OCI-LY7 (cell line): ENCODE results near the gene INTS1. TPM values are rescaled to one million over a fixed set of nuclear protein-coding genes. Genes with fewer than 3 reads are reported as not detected.
"Not testable (repeated sequence)": the region's sequence is repeated elsewhere in the genome, so short reads cannot be mapped to it uniquely, and the experiment has no call there.

Experiments
- BruUV-seq: library from RNA; stranded (reverse); fragments of 400-500 nt; replicated peaks from 2 replicates; lab custom pipeline; 2021; lab: Mats Ljungman, UMichigan
- CTCF ChIA-PET: fragments of 300-600 bp; sonication (Branson Sonifier 250); formaldehyde crosslinking; loops from one replicate; lab custom pipeline; 2022; ENCODE audit warnings: antibody characterized with exemption; ENCODE audit not compliant: unreplicated experiment; lab: Charles Lee
- POLR2A ChIA-PET: fragments of 300-600 bp; sonication (Branson Sonifier 250); formaldehyde crosslinking; loops from one replicate; lab custom pipeline; 2022; ENCODE audit warnings: antibody characterized with exemption; lab: Charles Lee
- DNase-seq: peaks from one replicate; pipeline ENCODE4 v3.0.0-alpha.2; 2015; ENCODE audit warnings: low spot score
- H2AFZ ChIP-seq: fragments of 200-600 bp; sonication (generic), shearing (Covaris generic); 2 replicates; pipeline ENCODE4 v1.6.1; 2014; ENCODE audit warnings: mild to moderate bottlenecking, antibody characterized with exemption, low read length, moderate library complexity
- H3K27ac ChIP-seq: fragments of 200-600 bp; sonication (generic); 2 replicates; pipeline ENCODE4 v1.5.1; 2014; ENCODE audit warnings: mixed run types, low read depth, mild to moderate bottlenecking, moderate library complexity, low read length, inconsistent platforms; ENCODE audit not compliant: poor library complexity, severe bottlenecking
- H3K36me3 ChIP-seq: fragments of 200-600 bp; sonication (generic); 2 replicates; pipeline ENCODE4 v1.6.1; 2014; ENCODE audit warnings: mild to moderate bottlenecking, antibody characterized with exemption, low read length, moderate library complexity, mixed read lengths; ENCODE audit not compliant: insufficient read depth
- H3K4me1 ChIP-seq: fragments of 200-600 bp; sonication (generic); 2 replicates; pipeline ENCODE4 v1.5.1; 2014; ENCODE audit warnings: mild to moderate bottlenecking, low read length; ENCODE audit not compliant: insufficient read depth, poor library complexity, severe bottlenecking
- H3K4me2 ChIP-seq: fragments of 200-600 bp; sonication (generic); 2 replicates; pipeline ENCODE4 v1.6.1; 2014; ENCODE audit warnings: mild to moderate bottlenecking, low read length
- H3K4me3 ChIP-seq: fragments of 200-600 bp; sonication (generic); 2 replicates; pipeline ENCODE4 v1.5.1; 2014; ENCODE audit warnings: mild to moderate bottlenecking, low read depth, low read length; ENCODE audit not compliant: poor library complexity, severe bottlenecking
- H3K79me2 ChIP-seq: fragments of 200-600 bp; sonication (generic); 2 replicates; pipeline ENCODE4 v1.6.1; 2016; ENCODE audit warnings: low read depth, mild to moderate bottlenecking, low read length, moderate library complexity, mixed read lengths; ENCODE audit not compliant: insufficient read depth
- H3K9me2 ChIP-seq: fragments of 200-600 bp; sonication (generic); 2 replicates; pipeline ENCODE4 v1.6.1; 2016; ENCODE audit warnings: mild to moderate bottlenecking, low read length, mixed read lengths; ENCODE audit not compliant: insufficient read depth
- H3K9me3 ChIP-seq: fragments of 200-600 bp; sonication (generic); 2 replicates; pipeline ENCODE4 v1.6.1; 2014; ENCODE audit warnings: mild to moderate bottlenecking, mixed run types, low read length, mixed read lengths
- H4K20me1 ChIP-seq: fragments of 200-600 bp; sonication (generic); 2 replicates; pipeline ENCODE4 v1.6.1; 2014; ENCODE audit warnings: mild to moderate bottlenecking, antibody characterized with exemption, low read length, moderate library complexity, mixed read lengths; ENCODE audit not compliant: insufficient read depth
- CTCF ChIP-seq: fragments of 200-600 bp; sonication (generic); conservative IDR thresholded peaks from 2 replicates; pipeline ENCODE4 v1.5.1; 2014; ENCODE audit warnings: mild to moderate bottlenecking, antibody characterized with exemption, low read length, moderate library complexity, mixed read lengths
- EZH2phosphoT487 ChIP-seq: fragments of 200-600 bp; sonication (generic); IDR thresholded peaks from 2 replicates; pipeline ENCODE4 v1.6.1; 2018; ENCODE audit warnings: low read depth, borderline replicate concordance, mild to moderate bottlenecking, mixed run types, antibody characterized with exemption, low read length, moderate library complexity, mixed read lengths
- intact Hi-C: fragments of 100-400 bp; cut with micrococcal nuclease; formaldehyde crosslinking; loops from one replicate; pipeline ENCODE4 v1.10.0; 2022; ENCODE audit not compliant: unreplicated experiment
- total RNA-seq, 2 experiments: library from RNA; depleted of rRNA in 1 of 2; stranded (reverse); fragments of >200 nt in 1 of 2; shearing (Covaris generic) in 1 of 2; gene quantifications; 2 replicates each; pipeline ENCODE4 v1.2.3, GENCODE V29; 2014 to 2022

Gene INTS1
- total RNA-seq, 2 experiments from 2014 or later: 83.6 to 188 TPM

- TF ChIP-seq CTCF (no peak), EZH2phosphoT487 (no peak)
- BruUV-seq: no TSS peak
Measured at GRCh38 chr7:1520539-1521234, 16.5 kb upstream of the INTS1 start.

DNA sequence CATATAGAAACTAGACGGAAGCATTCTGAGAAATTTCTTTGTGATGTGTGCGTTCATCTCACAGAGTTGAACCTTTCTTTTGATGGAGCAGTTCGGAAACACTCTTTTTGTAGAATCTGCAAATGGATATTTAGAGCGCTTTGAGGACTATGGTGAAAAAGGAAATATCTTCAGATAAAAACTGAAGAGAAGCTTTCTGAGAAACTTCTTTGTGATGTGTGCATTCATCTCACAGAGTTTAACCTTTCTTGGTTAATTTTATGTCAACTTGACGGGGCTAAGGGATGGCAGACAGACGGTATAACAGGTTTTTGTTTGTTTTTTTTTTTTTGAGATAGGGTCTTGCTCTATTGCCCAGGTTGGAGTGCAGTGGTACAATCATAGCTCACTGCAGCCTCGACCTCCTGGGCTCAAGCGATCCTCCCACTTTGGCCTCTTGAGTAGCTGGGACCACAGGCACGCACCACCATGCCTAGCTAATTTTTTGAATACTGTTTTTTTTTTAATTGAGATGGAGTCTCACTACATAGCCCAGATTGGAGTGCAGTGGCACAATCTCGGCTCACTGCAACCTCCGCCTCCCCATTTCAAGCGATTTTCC, 15.2 kb upstream of the INTS1 start:
- CTCF ChIA-PET, H4K20me1 ChIP-seq, H3K79me2 ChIP-seq, H3K4me1 ChIP-seq, H3K36me3 ChIP-seq, H2AFZ ChIP-seq, DNase-seq, H3K4me3 ChIP-seq, H3K9me3 ChIP-seq, H3K27ac ChIP-seq, BruUV-seq, intact Hi-C loops, H3K4me2 ChIP-seq, H3K9me2 ChIP-seq: not testable (repeated sequence)
- POLR2A ChIA-PET: interaction anchor here (1.0 to 1.5 kb wide), 2 partner anchors 8 to 13 kb away, joined by 4 to 5 read pairs; no protein-coding TSS in a partner anchor

More at GRCh38 chr7:1520539-1521234, 16.5 kb upstream of the INTS1 start:
- no peak overlapping the region for H3K4me2 ChIP-seq
- H2AFZ ChIP-seq: no peak overlapping the region
- H3K36me3 ChIP-seq: no peaks in the 10 kb centered on the region
- H3K4me1 ChIP-seq: peaks cover 12% of the 10 kb centered on the region
- no peak overlapping the region for H3K27ac ChIP-seq
- ChIA-PET POLR2A (no interaction called here), CTCF (no interaction called here)
- no peaks in the 10 kb centered on the region for H3K79me2 ChIP-seq
- no peak for DNase-seq
- H4K20me1 ChIP-seq: no peaks in the 10 kb centered on the region
- no peaks in the 10 kb centered on the region for H3K9me2 ChIP-seq
- H3K4me3 ChIP-seq: no peak overlapping the region
- H3K9me3 ChIP-seq: no peaks in the 10 kb centered on the region
- intact Hi-C loops: no loop called here

DNA sequence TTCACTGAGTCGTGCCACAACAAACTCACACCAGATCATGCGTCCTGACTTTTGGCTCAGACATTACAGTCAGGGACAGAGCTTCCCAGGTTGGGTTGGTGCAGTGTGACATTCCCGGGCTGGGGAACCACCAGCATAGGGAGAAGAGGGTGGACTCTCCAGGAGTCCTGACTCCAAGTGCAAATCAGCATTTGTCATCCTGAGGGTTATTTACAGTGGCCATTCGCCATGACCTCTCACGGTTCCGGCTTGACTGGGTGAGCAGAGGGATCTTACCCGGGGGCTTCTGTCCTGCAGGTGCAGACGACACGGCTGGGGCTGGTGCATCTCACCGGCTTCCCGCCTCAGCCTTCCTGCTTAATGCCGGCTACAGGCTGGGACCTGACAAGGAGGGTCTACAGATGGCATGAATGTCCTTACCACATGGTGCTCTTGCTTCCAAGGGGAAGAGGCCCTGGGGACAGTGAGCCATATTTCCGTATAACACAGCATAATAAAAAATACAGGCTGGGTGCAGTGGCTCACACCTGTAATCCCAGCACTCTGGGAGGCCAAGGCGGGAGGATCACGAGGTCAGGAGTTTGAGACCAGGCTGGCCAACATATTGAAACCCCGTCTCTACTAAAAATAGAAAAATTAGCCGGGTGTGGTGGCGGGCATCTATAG, 12.5 kb upstream of the INTS1 start:
- DNase-seq: no peak
- intact Hi-C loops: no loop called here
- no peak overlapping the region for H3K27ac ChIP-seq
- H3K4me1 ChIP-seq: peaks cover 23% of the 10 kb centered on the region
- no peak for TF ChIP-seq EZH2phosphoT487
- ChIA-PET CTCF (no interaction called here), POLR2A (no interaction called here)
- no peaks in the 10 kb centered on the region for H3K9me3 ChIP-seq
- H3K79me2 ChIP-seq: no peaks in the 10 kb centered on the region
- H2AFZ ChIP-seq: no peak overlapping the region
- BruUV-seq: no TSS peak
- no peaks in the 10 kb centered on the region for H3K9me2 ChIP-seq
- no peak overlapping the region for H3K4me3 ChIP-seq
- no peak overlapping the region for H3K4me2 ChIP-seq
- H3K36me3 ChIP-seq: no peaks in the 10 kb centered on the region
- no peaks in the 10 kb centered on the region for H4K20me1 ChIP-seq

DNA sequence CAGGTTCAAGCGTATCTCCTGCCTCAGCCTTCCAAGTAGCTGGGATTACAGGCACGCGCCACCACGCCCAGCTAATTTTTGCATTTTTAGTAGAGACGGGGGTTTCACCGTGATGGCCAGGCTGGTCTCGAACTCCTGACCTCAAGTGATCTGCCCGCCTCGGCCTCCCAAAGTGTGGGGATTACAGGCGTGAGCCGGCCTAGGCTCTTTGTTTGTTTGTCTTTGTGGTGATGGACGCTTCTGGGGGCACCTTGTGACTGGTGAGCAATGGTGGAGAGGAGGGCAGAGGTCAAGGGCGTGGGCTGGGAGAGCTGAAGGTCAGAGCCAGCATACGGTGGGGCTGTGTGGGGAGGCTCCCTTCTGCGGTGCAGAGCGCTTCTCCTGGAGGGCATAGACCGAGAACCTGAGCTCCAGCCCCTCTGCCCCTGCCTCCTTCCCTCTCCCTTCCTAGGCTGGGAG, 11.3 kb upstream of the INTS1 start:
- POLR2A ChIA-PET: interaction anchor here (2.0 kb wide), 1 partner anchor 10 kb away, joined by 8 read pairs; no protein-coding TSS in a partner anchor
- not testable (repeated sequence) for H3K4me2 ChIP-seq

More for the DNA sequence above, 11.3 kb upstream of the INTS1 start:
- DNase-seq, H2AFZ ChIP-seq, BruUV-seq, H4K20me1 ChIP-seq, CTCF ChIA-PET, H3K79me2 ChIP-seq, H3K27ac ChIP-seq, H3K9me2 ChIP-seq, H3K9me3 ChIP-seq, H3K4me3 ChIP-seq, intact Hi-C loops, H3K36me3 ChIP-seq: not testable (repeated sequence)
- peaks cover 35% of the 10 kb centered on the region for H3K4me1 ChIP-seq
